PFSK-1 (cell line): ENCODE data around the gene LYSMD4.

Source experiments
- FOXP2 ChIP-seq: optimal IDR thresholded peaks from 2 replicates; pipeline ENCODE3; 2011; ENCODE audit warnings: borderline replicate concordance, control low read depth, inconsistent platforms; ENCODE audit not compliant: insufficient read depth; ENCODE audit errors: extremely low read length, extremely low read depth
- POLR2AphosphoS5 ChIP-seq: IDR thresholded peaks from 2 replicates; pipeline ENCODE4 v1.6.1; 2012; ENCODE audit warnings: low read depth, mild to moderate bottlenecking, control low read depth, low read length, moderate library complexity
- SIN3A ChIP-seq: IDR thresholded peaks from 2 replicates; pipeline ENCODE4 v1.6.1; 2012; ENCODE audit warnings: mild to moderate bottlenecking, low read length, moderate library complexity, borderline replicate concordance; ENCODE audit not compliant: insufficient read depth
- TAF1 ChIP-seq: IDR thresholded peaks from 2 replicates; pipeline ENCODE4 v1.6.1; 2012; ENCODE audit warnings: low read length, control low read depth, borderline replicate concordance; ENCODE audit not compliant: insufficient read depth
- TF ChIP-seq, protein P1 (sequence below), 2 experiments: IDR thresholded peaks; 2 replicates each; pipeline versions ENCODE4 v1.6.1 to v1.8.0; 2011 to 2012; ENCODE audit warnings: low read depth in 2 of 2, low read length in 2 of 2, control low read depth in 1 of 2, inconsistent platforms in 1 of 2, mild to moderate bottlenecking in 1 of 2, moderate library complexity in 1 of 2; ENCODE audit not compliant: insufficient read depth in 1 of 2

Gene LYSMD4

DNA sequence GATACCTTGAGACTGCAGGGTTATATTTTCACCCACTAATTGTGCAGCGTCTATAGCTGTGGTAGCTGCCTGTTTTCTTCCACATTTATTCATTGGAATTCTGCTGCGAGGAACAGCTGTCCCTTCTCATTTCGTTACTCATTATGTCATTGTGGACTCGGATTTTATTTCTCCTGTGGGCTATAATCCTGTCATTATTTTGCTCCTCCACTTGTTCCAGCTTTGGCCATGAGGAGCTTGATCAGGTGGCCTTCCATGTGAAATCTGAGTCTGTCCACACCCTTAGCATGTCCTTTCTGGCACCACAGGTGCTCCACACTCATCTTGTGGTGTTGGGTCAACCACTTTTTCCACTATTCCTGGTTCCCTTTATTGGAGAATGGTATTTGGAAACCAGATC is 14.8 kb downstream of the LYSMD4 start:
- TF ChIP-seq SIN3A (no peak), POLR2AphosphoS5 (no peak), FOXP2 (no peak), TAF1 (no peak)
- TF ChIP-seq, protein P1, sequence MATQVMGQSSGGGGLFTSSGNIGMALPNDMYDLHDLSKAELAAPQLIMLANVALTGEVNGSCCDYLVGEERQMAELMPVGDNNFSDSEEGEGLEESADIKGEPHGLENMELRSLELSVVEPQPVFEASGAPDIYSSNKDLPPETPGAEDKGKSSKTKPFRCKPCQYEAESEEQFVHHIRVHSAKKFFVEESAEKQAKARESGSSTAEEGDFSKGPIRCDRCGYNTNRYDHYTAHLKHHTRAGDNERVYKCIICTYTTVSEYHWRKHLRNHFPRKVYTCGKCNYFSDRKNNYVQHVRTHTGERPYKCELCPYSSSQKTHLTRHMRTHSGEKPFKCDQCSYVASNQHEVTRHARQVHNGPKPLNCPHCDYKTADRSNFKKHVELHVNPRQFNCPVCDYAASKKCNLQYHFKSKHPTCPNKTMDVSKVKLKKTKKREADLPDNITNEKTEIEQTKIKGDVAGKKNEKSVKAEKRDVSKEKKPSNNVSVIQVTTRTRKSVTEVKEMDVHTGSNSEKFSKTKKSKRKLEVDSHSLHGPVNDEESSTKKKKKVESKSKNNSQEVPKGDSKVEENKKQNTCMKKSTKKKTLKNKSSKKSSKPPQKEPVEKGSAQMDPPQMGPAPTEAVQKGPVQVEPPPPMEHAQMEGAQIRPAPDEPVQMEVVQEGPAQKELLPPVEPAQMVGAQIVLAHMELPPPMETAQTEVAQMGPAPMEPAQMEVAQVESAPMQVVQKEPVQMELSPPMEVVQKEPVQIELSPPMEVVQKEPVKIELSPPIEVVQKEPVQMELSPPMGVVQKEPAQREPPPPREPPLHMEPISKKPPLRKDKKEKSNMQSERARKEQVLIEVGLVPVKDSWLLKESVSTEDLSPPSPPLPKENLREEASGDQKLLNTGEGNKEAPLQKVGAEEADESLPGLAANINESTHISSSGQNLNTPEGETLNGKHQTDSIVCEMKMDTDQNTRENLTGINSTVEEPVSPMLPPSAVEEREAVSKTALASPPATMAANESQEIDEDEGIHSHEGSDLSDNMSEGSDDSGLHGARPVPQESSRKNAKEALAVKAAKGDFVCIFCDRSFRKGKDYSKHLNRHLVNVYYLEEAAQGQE (IDR thresholded peaks at IDR 0.05; ENCODE audit: insufficient read depth in 1 of 2, low read depth in 2 of 2, low read length in 2 of 2) = no peak

GRCh38 chr15:99717161-99718009 is 15.9 kb downstream of the LYSMD4 start:
- TF ChIP-seq, protein P1 (IDR thresholded peaks at IDR 0.05; ENCODE audit: insufficient read depth in 1 of 2, low read depth in 2 of 2, low read length in 2 of 2) = no peak
- peak; percentile 26; the same call in 1 of the 2 replicates for TF ChIP-seq POLR2AphosphoS5

- TF ChIP-seq, protein P1 (IDR thresholded peaks at IDR 0.05; ENCODE audit: insufficient read depth in 1 of 2, low read depth in 2 of 2, low read length in 2 of 2) = no peak
- TF ChIP-seq SIN3A = no peak
- TF ChIP-seq POLR2AphosphoS5 = no peak
- TF ChIP-seq TAF1 = no peak
- TF ChIP-seq FOXP2 = no peak
Observed at GRCh38 chr15:99716540-99717095, 16.6 kb downstream of the LYSMD4 start.

DNA sequence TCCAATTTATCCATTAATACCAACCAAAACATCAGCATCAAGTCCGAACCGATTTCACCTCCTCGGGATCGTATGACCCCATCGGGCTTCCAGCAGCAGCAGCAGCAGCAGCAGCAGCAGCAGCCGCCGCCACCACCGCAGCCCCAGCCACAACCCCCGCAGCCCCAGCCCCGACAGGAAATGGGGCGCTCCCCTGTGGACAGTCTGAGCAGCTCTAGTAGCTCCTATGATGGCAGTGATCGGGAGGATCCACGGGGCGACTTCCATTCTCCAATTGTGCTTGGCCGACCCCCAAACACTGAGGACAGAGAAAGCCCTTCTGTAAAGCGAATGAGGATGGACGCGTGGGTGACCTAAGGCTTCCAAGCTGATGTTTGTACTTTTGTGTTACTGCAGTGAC is 20.8 kb downstream of the LYSMD4 start:
- no peak for TF ChIP-seq SIN3A
- TF ChIP-seq TAF1 = no peak
- TF ChIP-seq POLR2AphosphoS5 = no peak
- TF ChIP-seq FOXP2 = no peak
- TF ChIP-seq, protein P1 (IDR thresholded peaks at IDR 0.05; ENCODE audit: insufficient read depth in 1 of 2, low read depth in 2 of 2, low read length in 2 of 2) = no peak
